Measurements from ENCODE around the gene NFASC. TPM values are rescaled to one million over a fixed set of nuclear protein-coding genes. Genes with fewer than 3 reads are reported as not detected.

Gene NFASC
- total and polyA plus RNA-seq, 2 donors (not counting 3 experiments of a cell fraction or from before 2014, with no cell fraction given) = not detected

- H3K79me2 ChIP-seq (ENCODE audit: control insufficient read depth, insufficient read depth, low read length) = no peaks in the 10 kb centered on the region
- ChIA-PET CTCF (no interaction called here), POLR2A (no interaction called here)
- H3K27me3 ChIP-seq (ENCODE audit: control insufficient read depth in 2 of 2, insufficient read depth in 2 of 2, low read length in 2 of 2) = peaks cover 2 to 7% of the 10 kb centered on the region in 2 experiments
- no peak overlapping the region for H2AFZ ChIP-seq (ENCODE audit: low read depth, low read length)
- H3K9me1 ChIP-seq (replicated peaks; ENCODE audit: control insufficient read depth, extremely low read depth, insufficient read depth, low read length) = no peaks in the 10 kb centered on the region
- no peak overlapping the region for H3K9ac ChIP-seq (replicated peaks; ENCODE audit: extremely low read depth, insufficient read depth, low read length)
- no peaks in the 10 kb centered on the region for H4K20me1 ChIP-seq (replicated peaks; ENCODE audit: control insufficient read depth, extremely low read depth, insufficient read depth, low read length)
- no peaks in the 10 kb centered on the region for H3K4me1 ChIP-seq (ENCODE audit: control insufficient read depth, extremely low read depth, insufficient read depth, low read length)
- no peak overlapping the region for H3K27ac ChIP-seq (ENCODE audit: insufficient read depth, low read depth, low read length)
- no TSS peak for BruUV-seq (replicated peaks)
- H3K4me2 ChIP-seq (ENCODE audit: insufficient read depth, low read length) = no peak overlapping the region
- FAIRE-seq (no peak), DNase-seq (ENCODE audit: low read depth, low spot score) (no peak)
- dilution Hi-C loops (cut with MboI; ENCODE audit: extremely low pct_ligation_motif_present, low sequenced_read_pairs) (no loop called here), intact Hi-C loops (cut with micrococcal nuclease) (no loop called here)
- no peak overlapping the region for H3K4me3 ChIP-seq (replicated peaks in 1 of 3; ENCODE audit: insufficient read depth in 1 of 3, low read depth in 1 of 3, low read length in 3 of 3)
- H3K9me3 ChIP-seq (replicated peaks; ENCODE audit: control insufficient read depth, insufficient read depth, low read length) = no peaks in the 10 kb centered on the region
- TF ChIP-seq EZH2 (IDR thresholded peaks at IDR 0.05; ENCODE audit: borderline replicate concordance, low read depth, low read length, severe bottlenecking) = no peak
- no peak for TF ChIP-seq CTCF (IDR thresholded peaks at IDR 0.05; ENCODE audit: extremely low read depth in 1 of 2, insufficient read depth in 1 of 2, low read depth in 1 of 2, low read length in 2 of 2)
- TF ChIP-seq JUN (IDR thresholded peaks at IDR 0.05; ENCODE audit: borderline replicate concordance, insufficient read depth, insufficient read length, low read depth) = no peak
- no peak for TF ChIP-seq MAX (IDR thresholded peaks at IDR 0.05; ENCODE audit: insufficient read depth, insufficient read length)
- no peak for TF ChIP-seq FOS (IDR thresholded peaks at IDR 0.05; ENCODE audit: borderline replicate concordance, insufficient read depth, low read length)
- no peak for TF ChIP-seq POLR2AphosphoS5 (IDR thresholded peaks at IDR 0.05; ENCODE audit: insufficient read depth, low read depth, low read length)
- TF ChIP-seq POLR2A (IDR thresholded peaks at IDR 0.05; ENCODE audit: low read depth, low read length) = no peak
- TF ChIP-seq MYC (IDR thresholded peaks at IDR 0.05; ENCODE audit: low read depth, low read length) = no peak
- no peak for TF ChIP-seq GATA2 (IDR thresholded peaks at IDR 0.05; ENCODE audit: insufficient read depth, insufficient read length, low read depth, low read length)
- no peaks in the 10 kb centered on the region for H3K36me3 ChIP-seq (ENCODE audit: control insufficient read depth in 2 of 2, extremely low read depth in 1 of 2, insufficient read depth in 2 of 2, low read length in 2 of 2)
Measured at GRCh38 chr1:204929487-204930154, 59.0 kb downstream of the NFASC start.
